Measurements from ENCODE around the gene CAMK1D.
A peak's percentile ranks its signal among the peaks of the same experiment; 100 is the strongest.
"Not testable (repeated sequence)": the region's sequence is repeated elsewhere in the genome, so short reads cannot be mapped to it uniquely, and the experiment has no call there.

Gene CAMK1D

DNA sequence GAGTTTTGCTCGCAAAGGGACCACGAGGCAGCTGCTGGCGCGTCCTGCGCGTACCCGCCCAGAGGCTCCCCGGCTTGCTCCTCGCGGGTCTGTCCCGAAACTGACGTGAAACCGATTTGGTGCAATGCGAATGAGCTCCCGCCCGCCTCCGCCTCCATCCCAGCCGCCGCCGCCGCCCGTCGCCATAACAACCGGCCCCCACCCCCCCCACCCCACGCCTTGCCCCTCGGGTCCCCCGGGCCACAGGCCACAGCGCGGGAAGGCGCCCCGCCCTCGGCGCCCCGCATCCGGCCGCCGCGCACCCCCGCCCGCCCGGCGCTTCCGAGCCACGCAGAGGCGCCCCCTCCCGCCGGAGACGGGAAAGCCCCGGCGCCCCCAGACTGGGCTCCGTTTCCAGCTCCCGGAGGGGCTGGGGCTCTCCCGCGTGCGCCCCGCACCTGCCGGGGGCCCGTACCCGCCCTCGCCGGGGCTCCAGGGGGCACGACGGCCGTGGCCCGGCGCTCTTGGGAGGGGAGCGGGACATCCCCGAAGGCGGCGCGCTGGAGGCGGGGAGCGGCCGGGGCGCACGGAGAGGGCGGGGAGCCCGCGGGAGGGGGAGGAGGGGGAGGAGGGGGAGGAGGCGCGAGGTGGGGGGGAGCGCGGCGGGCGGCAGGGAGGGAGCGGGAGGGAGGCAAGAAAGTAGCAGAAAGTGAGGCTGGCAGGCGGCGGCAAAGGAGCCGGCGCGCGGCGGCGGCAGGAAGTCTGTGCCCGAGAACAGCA, at the start of gene CAMK1D:
TSS of gene CAMK1D (plus strand) at position 678 of the 759 bp plus-strand sequence.
- H3K9ac ChIP-seq (ENCODE audit: low read depth, low read length), result peak within 1 kb of the TSS; percentile 36; the same call in 1 of the 2 replicates
- H3K27me3 ChIP-seq (ENCODE audit: control insufficient read depth, insufficient read depth, low read length), result peaks cover 36% of the 10 kb centered on the region
- no peaks in the 10 kb centered on the region for H3K9me3 ChIP-seq (ENCODE audit: control insufficient read depth, insufficient read depth, low read length)
- peaks cover 19% of the 10 kb centered on the region for H3K4me1 ChIP-seq (ENCODE audit: control insufficient read depth, insufficient read depth, low read length)
- peak within 1 kb of the TSS; percentile 75 for H3K4me3 ChIP-seq (ENCODE audit: low read depth, low read length)
- peak within 1 kb of the TSS; percentile 55 for H3K27ac ChIP-seq (ENCODE audit: low read depth, low read length)
- no peaks in the 10 kb centered on the region for H3K36me3 ChIP-seq (ENCODE audit: control insufficient read depth, insufficient read depth, low read length)

DNA sequence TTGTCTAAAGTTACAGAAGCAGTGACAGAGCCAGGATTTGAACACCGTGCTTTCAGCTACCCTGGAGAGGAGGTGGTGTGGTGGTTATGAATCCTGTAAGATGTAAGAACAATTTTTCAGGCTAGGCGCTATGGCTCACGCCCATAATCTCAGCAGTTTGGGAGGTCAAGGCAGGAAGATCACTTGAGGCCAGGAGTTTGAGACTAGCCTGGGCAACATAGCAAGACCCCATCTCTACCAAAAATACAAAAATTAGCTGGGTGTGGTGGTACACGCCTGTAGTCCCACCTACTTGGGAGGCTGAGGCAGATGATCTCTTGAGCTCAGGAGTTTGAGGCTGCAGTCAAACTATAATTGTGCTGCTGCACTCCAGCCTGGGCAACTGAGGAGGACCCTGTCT, 48.3 kb upstream of the CAMK1D start:
- H3K4me3 ChIP-seq (ENCODE audit: low read depth, low read length); H3K27me3 ChIP-seq (ENCODE audit: control insufficient read depth, insufficient read depth, low read length); H3K36me3 ChIP-seq (ENCODE audit: control insufficient read depth, insufficient read depth, low read length); H3K9me3 ChIP-seq (ENCODE audit: control insufficient read depth, insufficient read depth, low read length); H3K9ac ChIP-seq (ENCODE audit: low read depth, low read length); H3K4me1 ChIP-seq (ENCODE audit: control insufficient read depth, insufficient read depth, low read length); H3K27ac ChIP-seq (ENCODE audit: low read depth, low read length): not testable (repeated sequence)

DNA sequence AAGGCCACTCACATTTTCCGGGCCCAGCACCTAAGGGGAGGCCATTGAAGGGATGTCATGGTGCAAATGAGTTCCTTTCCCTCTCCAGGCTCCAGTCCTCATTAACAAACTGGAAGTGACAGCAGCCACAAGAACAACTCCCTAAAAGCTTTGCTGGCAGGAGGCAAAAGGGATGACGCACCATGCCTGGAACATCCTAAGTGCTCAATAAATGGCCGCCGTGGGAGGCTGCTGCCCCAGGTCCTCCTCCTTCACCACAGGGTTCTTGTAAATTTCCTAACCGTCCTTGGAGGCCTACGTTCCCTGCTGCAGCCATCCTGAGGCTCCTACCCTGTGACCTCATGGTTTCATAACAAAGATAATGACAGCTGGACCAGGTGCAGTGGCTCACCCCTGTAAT, 41.3 kb upstream of the CAMK1D start:
- H3K27me3 ChIP-seq (ENCODE audit: control insufficient read depth, insufficient read depth, low read length), result no peaks in the 10 kb centered on the region
- H3K9ac ChIP-seq (ENCODE audit: low read depth, low read length), result no peak overlapping the region
- no peak overlapping the region for H3K4me3 ChIP-seq (ENCODE audit: low read depth, low read length)
- H3K4me1 ChIP-seq (ENCODE audit: control insufficient read depth, insufficient read depth, low read length), result no peaks in the 10 kb centered on the region
- H3K36me3 ChIP-seq (ENCODE audit: control insufficient read depth, insufficient read depth, low read length), result no peaks in the 10 kb centered on the region
- H3K9me3 ChIP-seq (ENCODE audit: control insufficient read depth, insufficient read depth, low read length), result no peaks in the 10 kb centered on the region
- no peak overlapping the region for H3K27ac ChIP-seq (ENCODE audit: low read depth, low read length)

DNA sequence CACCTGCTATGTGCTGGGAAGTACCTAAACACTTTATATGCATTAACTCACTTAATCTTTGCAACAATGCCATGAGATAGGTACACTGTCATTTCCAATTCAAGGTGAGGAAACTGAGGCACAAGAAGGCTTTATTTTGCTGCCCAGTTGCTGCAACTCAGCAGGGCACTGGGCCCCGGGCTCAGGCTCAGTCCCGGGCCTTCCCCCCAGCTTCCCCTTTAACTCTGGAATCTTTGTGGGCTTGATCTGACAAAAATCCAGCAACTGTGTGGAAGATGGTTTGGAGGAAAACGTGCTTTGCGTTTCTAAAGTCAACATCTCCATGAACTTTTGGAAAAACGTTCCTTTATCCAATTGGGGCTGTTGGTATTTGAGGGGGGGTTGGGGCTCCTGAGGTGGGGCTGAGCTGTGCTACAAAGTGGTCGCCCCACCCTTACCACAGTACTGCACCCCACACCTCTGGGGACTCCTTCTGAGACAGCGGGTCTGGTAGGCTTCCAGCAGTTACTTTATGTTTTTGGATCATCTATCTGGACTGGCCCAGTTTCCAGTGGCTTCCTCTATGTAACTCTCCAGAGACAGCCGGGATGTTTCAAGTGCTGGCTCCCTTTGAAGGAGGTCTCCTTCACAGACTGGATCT, 40.5 kb upstream of the CAMK1D start:
- no peak overlapping the region for H3K9ac ChIP-seq (ENCODE audit: low read depth, low read length)
- H3K9me3 ChIP-seq (ENCODE audit: control insufficient read depth, insufficient read depth, low read length), result no peaks in the 10 kb centered on the region
- H3K27ac ChIP-seq (ENCODE audit: low read depth, low read length), result no peak overlapping the region
- H3K27me3 ChIP-seq (ENCODE audit: control insufficient read depth, insufficient read depth, low read length), result no peaks in the 10 kb centered on the region
- H3K4me1 ChIP-seq (ENCODE audit: control insufficient read depth, insufficient read depth, low read length), result no peaks in the 10 kb centered on the region
- no peaks in the 10 kb centered on the region for H3K36me3 ChIP-seq (ENCODE audit: control insufficient read depth, insufficient read depth, low read length)
- H3K4me3 ChIP-seq (ENCODE audit: low read depth, low read length), result no peak overlapping the region

- H3K27me3 ChIP-seq (ENCODE audit: control insufficient read depth, insufficient read depth, low read length); H3K4me3 ChIP-seq (ENCODE audit: low read depth, low read length); H3K9me3 ChIP-seq (ENCODE audit: control insufficient read depth, insufficient read depth, low read length); H3K4me1 ChIP-seq (ENCODE audit: control insufficient read depth, insufficient read depth, low read length); H3K9ac ChIP-seq (ENCODE audit: low read depth, low read length); H3K27ac ChIP-seq (ENCODE audit: low read depth, low read length); H3K36me3 ChIP-seq (ENCODE audit: control insufficient read depth, insufficient read depth, low read length): not testable (repeated sequence)
These were observed 39.6 kb upstream of the CAMK1D start for GRCh38 chr10:12309783-12310182.

- Histone ChIP-seq H3K9me3 (ENCODE audit: control insufficient read depth, insufficient read depth, low read length) (no peaks in the 10 kb centered on the region), H3K36me3 (ENCODE audit: control insufficient read depth, insufficient read depth, low read length) (no peaks in the 10 kb centered on the region), H3K4me1 (ENCODE audit: control insufficient read depth, insufficient read depth, low read length) (no peaks in the 10 kb centered on the region), H3K27me3 (ENCODE audit: control insufficient read depth, insufficient read depth, low read length) (no peaks in the 10 kb centered on the region), H3K27ac (ENCODE audit: low read depth, low read length) (no peak overlapping the region), H3K9ac (ENCODE audit: low read depth, low read length) (no peak overlapping the region), H3K4me3 (ENCODE audit: low read depth, low read length) (no peak overlapping the region)
These were observed 34.5 kb upstream of the CAMK1D start for GRCh38 chr10:12314836-12315235.

DNA sequence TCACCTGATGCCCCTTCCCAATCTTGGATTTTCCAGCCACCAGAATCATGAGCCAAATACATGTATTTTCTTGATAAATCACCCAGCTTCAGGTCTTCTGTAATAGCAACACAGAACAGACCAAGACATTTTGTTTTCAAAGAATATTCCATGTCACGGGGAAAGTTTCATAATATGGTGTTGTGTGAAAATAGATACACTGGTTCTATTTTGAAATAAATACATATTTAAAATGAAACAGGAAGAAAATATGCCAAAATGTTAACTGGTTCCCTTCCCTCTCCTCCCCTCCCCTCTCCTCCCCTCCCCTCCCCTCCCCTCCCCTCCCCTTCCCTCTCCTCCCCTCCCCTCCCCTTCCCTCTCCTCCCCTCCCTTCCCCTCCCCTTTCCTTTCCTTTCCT, 30.3 kb upstream of the CAMK1D start:
- Histone ChIP-seq H3K4me3 (ENCODE audit: low read depth, low read length) (no peak overlapping the region), H3K36me3 (ENCODE audit: control insufficient read depth, insufficient read depth, low read length) (no peaks in the 10 kb centered on the region), H3K9ac (ENCODE audit: low read depth, low read length) (no peak overlapping the region), H3K27ac (ENCODE audit: low read depth, low read length) (no peak overlapping the region), H3K9me3 (ENCODE audit: control insufficient read depth, insufficient read depth, low read length) (no peaks in the 10 kb centered on the region), H3K27me3 (ENCODE audit: control insufficient read depth, insufficient read depth, low read length) (no peaks in the 10 kb centered on the region), H3K4me1 (ENCODE audit: control insufficient read depth, insufficient read depth, low read length) (no peaks in the 10 kb centered on the region)

- Histone ChIP-seq H3K27me3 (ENCODE audit: control insufficient read depth, insufficient read depth, low read length) (no peaks in the 10 kb centered on the region), H3K27ac (ENCODE audit: low read depth, low read length) (no peak overlapping the region), H3K36me3 (ENCODE audit: control insufficient read depth, insufficient read depth, low read length) (no peaks in the 10 kb centered on the region), H3K4me3 (ENCODE audit: low read depth, low read length) (no peak overlapping the region), H3K4me1 (ENCODE audit: control insufficient read depth, insufficient read depth, low read length) (no peaks in the 10 kb centered on the region), H3K9me3 (ENCODE audit: control insufficient read depth, insufficient read depth, low read length) (no peaks in the 10 kb centered on the region), H3K9ac (ENCODE audit: low read depth, low read length) (no peak overlapping the region)
These were observed 28.5 kb upstream of the CAMK1D start for GRCh38 chr10:12320892-12321291.

- H3K27ac ChIP-seq (ENCODE audit: low read depth, low read length), result no peak overlapping the region
- no peaks in the 10 kb centered on the region for H3K36me3 ChIP-seq (ENCODE audit: control insufficient read depth, insufficient read depth, low read length)
- no peaks in the 10 kb centered on the region for H3K27me3 ChIP-seq (ENCODE audit: control insufficient read depth, insufficient read depth, low read length)
- H3K9me3 ChIP-seq (ENCODE audit: control insufficient read depth, insufficient read depth, low read length), result no peaks in the 10 kb centered on the region
- no peak overlapping the region for H3K9ac ChIP-seq (ENCODE audit: low read depth, low read length)
- no peak overlapping the region for H3K4me3 ChIP-seq (ENCODE audit: low read depth, low read length)
- H3K4me1 ChIP-seq (ENCODE audit: control insufficient read depth, insufficient read depth, low read length), result no peaks in the 10 kb centered on the region
These were observed 27.7 kb upstream of the CAMK1D start for GRCh38 chr10:12321641-12322040.

- H3K9ac ChIP-seq (ENCODE audit: low read depth, low read length), result no peak overlapping the region
- no peaks in the 10 kb centered on the region for H3K4me1 ChIP-seq (ENCODE audit: control insufficient read depth, insufficient read depth, low read length)
- H3K27ac ChIP-seq (ENCODE audit: low read depth, low read length), result no peak overlapping the region
- H3K9me3 ChIP-seq (ENCODE audit: control insufficient read depth, insufficient read depth, low read length), result no peaks in the 10 kb centered on the region
- H3K36me3 ChIP-seq (ENCODE audit: control insufficient read depth, insufficient read depth, low read length), result no peaks in the 10 kb centered on the region
- H3K4me3 ChIP-seq (ENCODE audit: low read depth, low read length), result no peak overlapping the region
- H3K27me3 ChIP-seq (ENCODE audit: control insufficient read depth, insufficient read depth, low read length), result no peaks in the 10 kb centered on the region
These were observed 26.7 kb upstream of the CAMK1D start for GRCh38 chr10:12322583-12323131.

DNA sequence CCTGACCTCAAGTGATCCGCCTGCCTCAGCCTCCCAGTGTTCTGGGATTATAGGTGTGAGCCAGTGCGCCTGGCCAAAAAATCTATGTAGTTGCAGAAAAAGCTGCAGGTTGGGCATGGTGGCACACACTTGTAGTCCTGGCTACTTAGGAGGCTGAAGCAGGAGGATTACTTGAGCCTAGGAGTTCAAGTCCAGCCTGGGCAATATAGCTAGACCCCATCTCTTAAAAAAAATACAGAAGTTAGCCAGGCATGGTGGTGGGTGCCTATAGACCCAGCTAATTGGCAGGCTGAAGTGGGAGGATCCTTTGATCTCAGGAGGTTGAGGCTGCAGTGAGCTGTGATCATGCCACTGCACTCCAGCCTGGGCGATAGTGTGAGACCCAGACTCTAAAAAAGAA, 24.8 kb upstream of the CAMK1D start:
- Histone ChIP-seq H3K4me1 (ENCODE audit: control insufficient read depth, insufficient read depth, low read length) (no peaks in the 10 kb centered on the region), H3K4me3 (ENCODE audit: low read depth, low read length) (no peak overlapping the region), H3K36me3 (ENCODE audit: control insufficient read depth, insufficient read depth, low read length) (no peaks in the 10 kb centered on the region), H3K27me3 (ENCODE audit: control insufficient read depth, insufficient read depth, low read length) (no peaks in the 10 kb centered on the region), H3K9ac (ENCODE audit: low read depth, low read length) (no peak overlapping the region), H3K27ac (ENCODE audit: low read depth, low read length) (no peak overlapping the region), H3K9me3 (ENCODE audit: control insufficient read depth, insufficient read depth, low read length) (no peaks in the 10 kb centered on the region)

All from HUES48 (cell line).